Endometrial microvascular endothelial cells (primary cell): ENCODE data around the gene PDE1A. TPM values are rescaled to one million over a fixed set of nuclear protein-coding genes. Genes with fewer than 3 reads are reported as not detected.

ENCODE experiments used
- in situ Hi-C: cut with HindIII; loops from 2 replicates; pipeline ENCODE4 v1.10.0; 2017; ENCODE audit warnings: low sequenced_read_pairs, low pct_unique_long_range_greater_than_20kb; ENCODE audit errors: inconsistent ontology term
- total RNA-seq: library from RNA; depleted of rRNA; stranded (reverse); fragments of >200 nt; gene quantifications from one replicate; pipeline ENCODE4 v1.2.3, GENCODE V29; 2015; ENCODE audit errors: inconsistent ontology term

The PDE1A gene
- total RNA-seq, 1 donor from 2014 or later: not detected

DNA sequence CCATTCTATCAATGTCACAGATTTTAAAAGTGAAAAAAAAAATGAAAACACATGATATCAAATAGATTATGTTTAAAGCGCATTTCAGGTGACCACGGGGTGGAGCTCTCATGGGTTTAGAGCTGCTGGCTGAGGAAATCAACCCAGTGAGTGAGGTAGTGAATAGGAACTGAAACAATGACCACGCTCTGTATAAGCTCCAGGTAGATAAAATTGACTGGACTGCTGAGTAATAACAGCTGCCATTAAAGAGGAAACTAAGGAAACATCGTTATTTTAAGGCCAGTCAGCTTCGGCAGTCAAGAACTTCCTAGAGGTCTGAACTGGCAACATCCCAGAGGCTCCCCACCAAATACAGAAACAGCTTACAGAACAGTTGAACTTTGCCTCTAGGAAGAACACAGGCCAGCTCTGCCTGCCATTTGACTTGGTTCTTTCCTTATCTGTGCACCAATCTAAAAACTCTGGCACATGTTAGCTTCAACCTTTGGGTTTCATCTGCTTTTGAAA is 185.9 kb downstream of the PDE1A start:
- in situ Hi-C loops: no loop called here

DNA sequence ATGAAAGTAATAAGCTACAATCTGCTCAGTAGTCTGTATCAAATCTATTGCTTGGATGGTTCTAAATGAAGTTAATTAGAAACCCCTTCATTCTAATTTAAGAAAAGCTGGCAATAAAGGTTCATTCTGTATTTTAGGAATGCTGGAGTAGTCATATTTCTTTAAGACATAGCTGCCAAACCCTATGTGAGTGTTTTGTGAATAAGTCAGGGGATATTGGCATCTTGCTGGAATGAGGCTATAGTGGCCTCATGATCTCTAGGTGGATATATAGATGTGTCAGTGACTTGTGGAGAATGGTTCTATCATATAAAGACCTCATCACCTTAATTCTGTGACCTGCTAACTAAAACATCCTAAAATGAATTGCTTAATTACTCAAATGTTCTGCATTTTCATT is 196.3 kb downstream of the PDE1A start:
- in situ Hi-C loops: no loop called here

- in situ Hi-C loops: no loop called here
Measured at GRCh38 chr2:182229297-182229696, 197.5 kb downstream of the PDE1A start.

GRCh38 chr2:182228741-182229140 is 198.1 kb downstream of the PDE1A start:
- in situ Hi-C loops: no loop called here

- in situ Hi-C loops: no loop called here
Measured at GRCh38 chr2:182228073-182228473, 198.8 kb downstream of the PDE1A start.

DNA sequence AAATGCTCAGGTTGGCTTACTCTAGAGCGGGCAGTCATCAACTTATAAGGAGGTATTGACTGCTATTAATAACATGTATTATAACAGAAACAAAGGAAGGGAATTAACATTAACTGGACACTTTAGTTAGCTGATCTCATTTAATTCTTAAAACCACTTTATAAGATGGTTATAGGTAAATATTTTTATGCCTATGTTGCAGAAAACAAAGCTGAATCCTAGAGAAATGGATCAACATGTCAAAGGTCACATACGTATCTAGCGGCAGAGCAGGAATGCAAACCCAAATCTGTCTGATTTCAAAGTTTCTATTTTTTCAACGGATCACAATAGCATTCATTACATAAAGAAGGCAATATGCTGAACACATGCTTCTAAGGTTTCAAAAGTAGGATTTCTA is 200.0 kb downstream of the PDE1A start:
- in situ Hi-C loops: no loop called here

GRCh38 chr2:182224669-182225068 is 202.2 kb downstream of the PDE1A start:
- in situ Hi-C loops: no loop called here

- in situ Hi-C loops: no loop called here
Measured at GRCh38 chr2:182220998-182221397, 205.8 kb downstream of the PDE1A start.

DNA sequence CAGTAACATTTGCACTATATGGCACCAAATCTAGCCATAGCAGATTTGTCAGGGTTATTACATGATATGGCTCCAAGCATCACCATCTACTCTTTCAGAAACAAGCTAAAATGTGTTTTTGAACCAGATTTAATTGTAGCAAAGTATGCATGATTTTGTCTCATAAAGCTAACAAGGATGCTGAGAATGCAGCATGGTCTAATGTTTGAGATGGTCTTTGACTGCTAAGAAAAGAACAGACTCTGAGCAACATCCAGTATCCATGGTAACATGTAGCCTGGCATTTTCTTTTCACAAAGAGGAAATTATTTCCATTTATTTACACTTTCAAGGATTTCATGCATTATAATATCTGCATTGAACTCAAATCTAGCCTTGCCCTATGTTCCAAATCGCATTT is 206.5 kb downstream of the PDE1A start:
- in situ Hi-C loops: no loop called here

GRCh38 chr2:182210669-182211068 is 216.2 kb downstream of the PDE1A start:
- in situ Hi-C loops: no loop called here

- in situ Hi-C loops: no loop called here
Measured at GRCh38 chr2:182208421-182208820, 218.4 kb downstream of the PDE1A start.

DNA sequence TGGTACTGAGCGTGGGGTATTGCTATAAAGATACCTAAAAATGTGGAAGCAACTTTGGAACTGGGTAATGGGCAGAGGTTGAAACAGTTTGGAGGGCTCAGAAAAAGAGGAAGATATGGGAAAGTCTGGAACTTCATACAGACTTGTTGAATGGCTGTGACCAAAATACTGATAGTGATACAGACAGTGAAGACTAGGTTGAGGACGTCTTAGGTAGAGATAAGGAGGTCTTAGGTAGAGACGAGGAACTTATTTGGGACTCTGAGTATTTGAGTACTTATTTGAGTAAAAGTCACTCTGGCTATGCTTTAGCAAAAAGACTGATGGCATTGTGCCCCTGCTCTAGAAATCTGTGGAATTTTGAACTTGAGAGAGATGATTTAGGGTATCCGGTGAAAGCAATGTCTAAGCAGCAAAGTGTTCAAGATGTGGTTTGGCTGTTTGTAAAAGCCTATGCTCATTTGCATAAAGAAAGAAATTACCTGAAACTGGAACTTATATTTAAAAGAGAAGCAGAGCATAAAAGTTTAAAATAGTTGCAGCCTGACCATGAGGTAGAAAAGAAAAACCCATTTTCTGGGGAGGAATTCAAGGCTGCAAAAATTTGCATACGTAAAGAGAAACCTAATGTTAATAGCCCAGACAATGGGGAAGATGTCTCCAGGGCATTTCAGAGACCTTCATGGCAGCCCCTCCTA is 219.6 kb downstream of the PDE1A start:
- in situ Hi-C loops: no loop called here

DNA sequence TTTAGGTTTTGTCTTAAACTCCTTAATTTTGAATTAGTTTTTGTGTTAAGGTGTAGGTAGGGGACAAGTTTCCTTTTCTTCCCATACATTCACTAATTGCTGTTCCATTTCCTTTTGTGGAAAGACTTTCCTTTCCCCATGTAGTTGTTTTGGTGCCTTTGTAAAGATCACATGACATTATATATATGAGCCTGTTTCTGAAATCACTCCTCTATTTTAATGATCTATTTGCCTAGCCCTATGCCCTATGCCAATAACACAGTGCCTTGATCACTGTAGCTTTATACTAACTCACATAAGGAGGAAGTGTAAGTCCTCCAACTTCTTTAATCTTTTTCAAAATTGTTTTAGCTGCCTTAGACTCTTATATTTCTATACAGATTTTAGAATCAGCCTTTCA is 229.3 kb downstream of the PDE1A start:
- in situ Hi-C loops: no loop called here

DNA sequence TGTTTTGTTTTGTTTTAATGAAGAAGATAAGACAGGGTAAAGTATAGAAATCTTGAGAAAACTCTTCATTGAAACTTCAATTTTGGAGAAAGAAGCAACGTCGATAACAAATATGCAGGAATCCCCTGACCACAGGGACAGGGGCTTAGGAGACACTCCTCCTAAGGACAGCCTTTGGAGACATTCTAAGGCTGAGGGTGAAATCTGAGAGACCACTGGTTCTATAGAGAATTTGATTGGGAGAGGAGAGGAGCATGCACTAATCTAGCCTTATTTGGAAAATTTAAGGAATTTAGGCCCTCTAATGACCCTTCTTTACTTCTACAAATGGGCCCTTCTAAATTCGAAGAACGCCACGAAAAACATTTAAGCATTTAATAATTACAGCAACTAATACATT is 233.5 kb downstream of the PDE1A start:
- in situ Hi-C loops: no loop called here

DNA sequence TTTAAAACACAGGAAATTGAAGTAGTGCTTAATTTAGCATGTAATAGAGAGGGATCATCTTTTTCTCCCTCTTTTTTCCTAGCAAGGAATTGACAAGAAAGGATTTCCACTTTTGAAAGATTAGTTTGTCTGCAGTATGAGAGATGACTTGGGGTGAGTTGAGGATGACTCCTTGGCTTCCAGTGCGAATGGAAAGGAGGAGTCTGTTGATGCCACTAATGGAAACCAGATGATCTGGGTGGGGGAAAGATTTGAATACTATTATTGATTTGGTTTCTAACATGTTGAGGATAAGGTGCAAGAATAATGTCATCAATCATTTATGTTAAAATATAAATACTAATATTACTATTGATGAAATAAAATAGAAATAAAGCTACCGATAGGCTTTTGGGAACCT is 235.8 kb downstream of the PDE1A start:
- in situ Hi-C loops: no loop called here

- in situ Hi-C loops: no loop called here
Measured at GRCh38 chr2:182187130-182187529, 239.7 kb downstream of the PDE1A start.

DNA sequence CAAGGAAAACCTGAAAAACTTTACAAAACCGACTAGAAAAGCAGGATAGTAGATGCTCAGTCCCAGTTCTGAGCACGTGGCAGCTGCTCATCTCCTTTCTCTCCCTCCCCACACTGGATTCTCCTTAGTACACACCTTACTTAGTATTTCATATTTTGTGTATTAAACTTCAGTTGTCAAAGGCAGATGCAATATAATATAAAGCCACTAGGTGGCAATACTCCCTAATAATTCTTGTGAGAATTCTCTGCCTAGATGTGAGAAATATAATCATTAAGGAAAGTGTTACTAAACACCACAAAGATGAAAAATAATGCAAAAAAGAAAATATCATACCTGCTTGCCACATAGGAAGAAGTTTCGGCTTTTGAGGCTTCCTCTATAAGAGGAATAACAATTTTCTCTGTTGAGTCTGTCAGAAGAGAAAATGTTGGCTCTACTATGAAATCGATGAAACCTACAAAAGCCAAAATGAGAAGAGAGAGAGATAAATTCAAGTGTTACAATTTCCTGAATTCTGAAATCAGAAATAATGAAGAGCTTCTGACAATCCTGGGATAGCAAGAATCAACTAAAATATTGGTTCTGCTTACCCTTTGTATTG is 240.6 kb downstream of the PDE1A start:
- in situ Hi-C loops: no loop called here

- in situ Hi-C loops: no loop called here
Measured at GRCh38 chr2:182182436-182182835, 244.4 kb downstream of the PDE1A start.

- in situ Hi-C loops: no loop called here
Measured at GRCh38 chr2:182181381-182181780, 245.5 kb downstream of the PDE1A start.

GRCh38 chr2:182179176-182179575 is 247.7 kb downstream of the PDE1A start:
- in situ Hi-C loops: no loop called here
